ENCODE data around the gene SGPL1. TPM values are rescaled to one million over a fixed set of nuclear protein-coding genes. Genes with fewer than 3 reads are reported as not detected.
A peak's percentile ranks its signal among the peaks of the same experiment; 100 is the strongest.

Gene SGPL1
- total RNA-seq, 1 experiment from 2014 or later = 93.8 TPM

- H3K9me3 Mint-ChIP-seq (ENCODE audit: unreplicated experiment) = no peaks in the 10 kb centered on the region
- CTCF ChIA-PET = interaction anchor here (1.6 kb wide), 1 partner anchor 264 kb away, joined by 3 read pairs; no protein-coding TSS in a partner anchor
- no peak overlapping the region for H3K27ac Mint-ChIP-seq (ENCODE audit: low read depth, unreplicated experiment)
- peaks cover 5% of the 10 kb centered on the region for H3K4me1 Mint-ChIP-seq (ENCODE audit: insufficient read depth, unreplicated experiment)
- H3K4me3 Mint-ChIP-seq (ENCODE audit: unreplicated experiment) = no peak overlapping the region
- no TSS peak for BruUV-seq (replicated peaks)
- H3K36me3 Mint-ChIP-seq (ENCODE audit: insufficient read depth, unreplicated experiment) = no peaks in the 10 kb centered on the region
- intact Hi-C loops (cut with micrococcal nuclease) = no loop called here
- DNase-seq (ENCODE audit: unreplicated experiment) = no peak
- TF ChIP-seq, protein P1, sequence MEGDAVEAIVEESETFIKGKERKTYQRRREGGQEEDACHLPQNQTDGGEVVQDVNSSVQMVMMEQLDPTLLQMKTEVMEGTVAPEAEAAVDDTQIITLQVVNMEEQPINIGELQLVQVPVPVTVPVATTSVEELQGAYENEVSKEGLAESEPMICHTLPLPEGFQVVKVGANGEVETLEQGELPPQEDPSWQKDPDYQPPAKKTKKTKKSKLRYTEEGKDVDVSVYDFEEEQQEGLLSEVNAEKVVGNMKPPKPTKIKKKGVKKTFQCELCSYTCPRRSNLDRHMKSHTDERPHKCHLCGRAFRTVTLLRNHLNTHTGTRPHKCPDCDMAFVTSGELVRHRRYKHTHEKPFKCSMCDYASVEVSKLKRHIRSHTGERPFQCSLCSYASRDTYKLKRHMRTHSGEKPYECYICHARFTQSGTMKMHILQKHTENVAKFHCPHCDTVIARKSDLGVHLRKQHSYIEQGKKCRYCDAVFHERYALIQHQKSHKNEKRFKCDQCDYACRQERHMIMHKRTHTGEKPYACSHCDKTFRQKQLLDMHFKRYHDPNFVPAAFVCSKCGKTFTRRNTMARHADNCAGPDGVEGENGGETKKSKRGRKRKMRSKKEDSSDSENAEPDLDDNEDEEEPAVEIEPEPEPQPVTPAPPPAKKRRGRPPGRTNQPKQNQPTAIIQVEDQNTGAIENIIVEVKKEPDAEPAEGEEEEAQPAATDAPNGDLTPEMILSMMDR (IDR thresholded peaks at IDR 0.05; ENCODE audit: unreplicated experiment) = no peak
- H3K27me3 Mint-ChIP-seq (ENCODE audit: insufficient read depth, unreplicated experiment) = no peaks in the 10 kb centered on the region
- POLR2A ChIA-PET = interaction anchor here (1.6 kb wide), 1 partner anchor 9 kb away, joined by 8 read pairs; no protein-coding TSS in a partner anchor
Observed at GRCh38 chr10:70812814-70813213, 2.9 kb upstream of the SGPL1 start.

DNA sequence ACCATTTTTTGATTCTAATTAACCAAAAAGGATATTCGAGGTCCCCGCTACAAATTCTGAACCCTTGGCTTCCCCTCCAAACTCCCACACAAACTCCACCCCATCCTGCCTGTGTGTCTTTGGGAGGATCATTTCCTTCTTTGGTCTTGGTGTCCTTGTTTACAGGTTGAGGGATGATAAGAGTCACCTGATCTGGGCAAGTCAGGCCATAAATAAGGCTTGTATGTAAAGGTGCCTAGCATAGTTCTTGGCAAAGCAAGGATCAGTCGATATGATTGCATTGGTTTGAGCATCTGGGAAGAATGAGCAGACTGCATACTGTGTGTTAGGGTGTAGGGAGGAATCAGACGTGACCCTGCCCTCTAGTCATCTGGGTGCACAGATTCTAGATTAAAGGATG is 1.6 kb upstream of the SGPL1 start:
- ChIA-PET POLR2A (interaction anchor here (1.6 kb wide), 1 partner anchor 10 kb away, joined by 8 read pairs; no protein-coding TSS in a partner anchor), CTCF (interaction anchor here (0.6 to 1.2 kb wide), 3 partner anchors 55 to 340 kb away, joined by 3 to 5 read pairs (median 3); no protein-coding TSS in a partner anchor)
- no peak overlapping the region for H3K27ac Mint-ChIP-seq (ENCODE audit: low read depth, unreplicated experiment)
- H3K27me3 Mint-ChIP-seq (ENCODE audit: insufficient read depth, unreplicated experiment) = no peaks in the 10 kb centered on the region
- no peaks in the 10 kb centered on the region for H3K9me3 Mint-ChIP-seq (ENCODE audit: unreplicated experiment)
- H3K4me3 Mint-ChIP-seq (ENCODE audit: unreplicated experiment) = no peak overlapping the region
- intact Hi-C loops (cut with micrococcal nuclease) = no loop called here
- no peak for DNase-seq (ENCODE audit: unreplicated experiment)
- H3K4me1 Mint-ChIP-seq (ENCODE audit: insufficient read depth, unreplicated experiment) = peaks cover 10% of the 10 kb centered on the region
- TF ChIP-seq, protein P1 (IDR thresholded peaks at IDR 0.05; ENCODE audit: unreplicated experiment) = no peak
- H3K36me3 Mint-ChIP-seq (ENCODE audit: insufficient read depth, unreplicated experiment) = no peaks in the 10 kb centered on the region
- BruUV-seq (replicated peaks) = no TSS peak

- peak; percentile 96 for DNase-seq (ENCODE audit: unreplicated experiment)
- Mint-ChIP-seq H3K4me3 (ENCODE audit: unreplicated experiment) (peak overlapping the region; percentile 93), H3K4me1 (ENCODE audit: insufficient read depth, unreplicated experiment) (peaks cover 10% of the 10 kb centered on the region), H3K9me3 (ENCODE audit: unreplicated experiment) (no peaks in the 10 kb centered on the region), H3K27me3 (ENCODE audit: insufficient read depth, unreplicated experiment) (no peaks in the 10 kb centered on the region), H3K27ac (ENCODE audit: low read depth, unreplicated experiment) (peak overlapping the region; percentile 75), H3K36me3 (ENCODE audit: insufficient read depth, unreplicated experiment) (no peaks in the 10 kb centered on the region)
- BruUV-seq (replicated peaks) = no TSS peak
- intact Hi-C loops (cut with micrococcal nuclease) = loop anchor here (5.0 kb wide), 2 partner anchors 264 to 396 kb away; partner anchors contain the start of gene UNC5B
- ChIA-PET CTCF (interaction anchor here (0.6 to 1.8 kb wide), 11 partner anchors 26 to 388 kb away, joined by 3 to 6 read pairs (median 3); no protein-coding TSS in a partner anchor), POLR2A (interaction anchor here (0.5 to 2.8 kb wide), 21 partner anchors 9 to 948 kb away, joined by 3 to 25 read pairs (median 4); partner anchors contain the start of gene EIF4EBP2)
- TF ChIP-seq, protein P1 (IDR thresholded peaks at IDR 0.05; ENCODE audit: unreplicated experiment) = no peak
Observed at GRCh38 chr10:70816220-70816894, 609 bp downstream of the SGPL1 start.

DNA sequence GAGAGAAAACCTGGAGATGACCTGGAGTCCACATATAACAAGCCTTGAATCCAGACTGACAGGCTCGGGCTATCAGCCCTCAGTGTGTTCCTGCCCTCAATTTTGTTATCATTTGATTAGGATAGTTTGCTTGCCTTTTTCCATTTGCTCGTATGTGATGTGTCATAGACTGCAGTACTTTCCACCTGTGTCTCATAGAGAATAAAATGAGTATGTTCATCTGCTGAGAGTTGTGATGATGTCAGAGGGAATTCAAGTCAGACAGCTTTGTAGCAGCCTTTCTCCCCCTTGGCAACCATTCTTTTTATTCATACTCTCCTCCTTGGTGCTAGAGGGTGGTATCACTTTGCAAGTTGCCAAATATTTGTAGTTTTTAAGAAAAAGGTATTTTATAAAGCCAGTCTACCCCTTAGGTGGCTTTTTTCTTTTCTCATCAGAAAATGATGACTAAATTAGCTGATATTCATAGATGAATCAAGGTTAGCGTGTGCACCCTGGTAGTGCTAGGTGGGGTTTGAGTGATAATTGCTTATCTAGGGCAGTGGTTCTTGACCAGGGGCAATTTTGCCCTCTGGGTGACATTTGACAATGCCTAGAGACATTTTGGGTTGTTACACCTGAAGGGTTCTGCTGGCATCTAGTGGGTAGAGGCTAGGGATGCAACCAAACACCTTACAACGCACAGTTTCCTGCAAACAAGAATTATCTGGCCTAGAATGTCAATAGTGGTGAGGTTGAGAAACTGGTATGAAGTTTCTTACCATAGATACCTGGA is 5.4 kb downstream of the SGPL1 start:
- peaks cover 19% of the 10 kb centered on the region for H3K36me3 Mint-ChIP-seq (ENCODE audit: insufficient read depth, unreplicated experiment)
- intact Hi-C loops (cut with micrococcal nuclease) = no loop called here
- no peak overlapping the region for H3K27ac Mint-ChIP-seq (ENCODE audit: low read depth, unreplicated experiment)

More for the DNA sequence above, 5.4 kb downstream of the SGPL1 start:
- Mint-ChIP-seq H3K9me3 (ENCODE audit: unreplicated experiment) (no peaks in the 10 kb centered on the region), H3K4me1 (ENCODE audit: insufficient read depth, unreplicated experiment) (peaks cover 10% of the 10 kb centered on the region), H3K4me3 (ENCODE audit: unreplicated experiment) (no peak overlapping the region), H3K27me3 (ENCODE audit: insufficient read depth, unreplicated experiment) (no peaks in the 10 kb centered on the region)
- BruUV-seq (replicated peaks) = no TSS peak
- POLR2A ChIA-PET = interaction anchor here (1.1 kb wide), 1 partner anchor 11 kb away, joined by 3 read pairs; no protein-coding TSS in a partner anchor
- CTCF ChIA-PET = interaction anchor here (0.6 to 1.8 kb wide), 7 partner anchors 11 to 1428 kb away, joined by 3 to 8 read pairs (median 3); no protein-coding TSS in a partner anchor
- DNase-seq (ENCODE audit: unreplicated experiment) = no peak
- TF ChIP-seq, protein P1 (IDR thresholded peaks at IDR 0.05; ENCODE audit: unreplicated experiment) = no peak

Measured in MCF 10A (cell line).